ENCODE measurements around the gene FOXM1. TPM values are rescaled to one million over a fixed set of nuclear protein-coding genes. Genes with fewer than 3 reads are reported as not detected.

FOXM1 gene
- total RNA-seq, 1 donor from 2014 or later = 15.2 TPM

DNA sequence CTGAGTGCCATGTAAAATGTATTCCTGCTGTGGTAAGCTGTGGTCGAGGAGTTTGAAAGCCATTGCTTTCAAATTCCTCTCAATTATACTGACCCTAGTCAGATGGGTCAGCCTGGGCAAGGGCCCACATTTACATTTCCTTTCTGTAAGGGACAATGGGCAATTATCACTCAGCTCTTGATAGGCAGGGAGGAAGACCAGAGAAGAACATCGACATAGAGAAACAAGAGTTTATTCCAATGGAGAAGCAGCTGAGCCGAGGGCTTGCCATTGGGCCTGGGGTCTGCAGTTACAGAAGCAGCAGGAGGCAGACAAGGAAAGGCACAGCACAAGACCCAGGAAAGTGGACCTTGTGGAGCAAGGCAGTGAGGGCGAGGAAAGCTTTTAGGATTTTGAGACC is 51.8 kb downstream of the FOXM1 start:
- no peaks in the 10 kb centered on the region for H3K4me1 Mint-ChIP-seq (ENCODE audit: low read depth)
- H3K27ac Mint-ChIP-seq (ENCODE audit: unreplicated experiment) = no peak overlapping the region
- TF ChIP-seq, protein P1, sequence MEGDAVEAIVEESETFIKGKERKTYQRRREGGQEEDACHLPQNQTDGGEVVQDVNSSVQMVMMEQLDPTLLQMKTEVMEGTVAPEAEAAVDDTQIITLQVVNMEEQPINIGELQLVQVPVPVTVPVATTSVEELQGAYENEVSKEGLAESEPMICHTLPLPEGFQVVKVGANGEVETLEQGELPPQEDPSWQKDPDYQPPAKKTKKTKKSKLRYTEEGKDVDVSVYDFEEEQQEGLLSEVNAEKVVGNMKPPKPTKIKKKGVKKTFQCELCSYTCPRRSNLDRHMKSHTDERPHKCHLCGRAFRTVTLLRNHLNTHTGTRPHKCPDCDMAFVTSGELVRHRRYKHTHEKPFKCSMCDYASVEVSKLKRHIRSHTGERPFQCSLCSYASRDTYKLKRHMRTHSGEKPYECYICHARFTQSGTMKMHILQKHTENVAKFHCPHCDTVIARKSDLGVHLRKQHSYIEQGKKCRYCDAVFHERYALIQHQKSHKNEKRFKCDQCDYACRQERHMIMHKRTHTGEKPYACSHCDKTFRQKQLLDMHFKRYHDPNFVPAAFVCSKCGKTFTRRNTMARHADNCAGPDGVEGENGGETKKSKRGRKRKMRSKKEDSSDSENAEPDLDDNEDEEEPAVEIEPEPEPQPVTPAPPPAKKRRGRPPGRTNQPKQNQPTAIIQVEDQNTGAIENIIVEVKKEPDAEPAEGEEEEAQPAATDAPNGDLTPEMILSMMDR (IDR thresholded peaks at IDR 0.05) = no peak
- H3K36me3 Mint-ChIP-seq (ENCODE audit: low read depth) = peaks cover 51% of the 10 kb centered on the region
- no peaks in the 10 kb centered on the region for H3K9me3 Mint-ChIP-seq (ENCODE audit: low read depth)
- no peak overlapping the region for H3K4me3 Mint-ChIP-seq (ENCODE audit: unreplicated experiment)
- DNase-seq (ENCODE audit: low spot score) = no peak
- H3K27me3 Mint-ChIP-seq (ENCODE audit: low read depth) = no peaks in the 10 kb centered on the region

DNA sequence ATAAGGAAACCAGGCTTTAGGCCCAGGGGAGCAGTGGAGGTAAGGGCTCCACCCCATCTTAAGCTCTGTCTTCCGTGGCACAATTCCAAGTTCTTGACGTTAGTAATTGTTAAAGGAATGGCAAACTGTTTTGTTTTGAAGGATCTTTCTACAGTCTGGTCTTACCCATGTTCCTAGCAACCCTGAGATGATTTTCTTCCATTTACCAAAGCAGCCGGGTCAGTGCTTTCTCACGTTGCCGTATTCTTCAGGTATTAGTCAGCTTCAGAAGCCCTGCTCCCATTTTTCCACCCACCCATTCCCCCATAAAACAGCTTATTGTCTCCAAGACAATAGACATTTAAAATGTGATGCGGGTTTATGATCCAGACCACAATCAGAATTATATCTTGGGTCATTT is 52.4 kb downstream of the FOXM1 start:
- H3K27ac Mint-ChIP-seq (ENCODE audit: unreplicated experiment) = no peak overlapping the region
- H3K36me3 Mint-ChIP-seq (ENCODE audit: low read depth) = peaks cover 53% of the 10 kb centered on the region
- no peaks in the 10 kb centered on the region for H3K27me3 Mint-ChIP-seq (ENCODE audit: low read depth)
- no peaks in the 10 kb centered on the region for H3K9me3 Mint-ChIP-seq (ENCODE audit: low read depth)
- TF ChIP-seq, protein P1 (IDR thresholded peaks at IDR 0.05) = no peak
- H3K4me1 Mint-ChIP-seq (ENCODE audit: low read depth) = no peaks in the 10 kb centered on the region
- no peak overlapping the region for H3K4me3 Mint-ChIP-seq (ENCODE audit: unreplicated experiment)
- DNase-seq (ENCODE audit: low spot score) = no peak

DNA sequence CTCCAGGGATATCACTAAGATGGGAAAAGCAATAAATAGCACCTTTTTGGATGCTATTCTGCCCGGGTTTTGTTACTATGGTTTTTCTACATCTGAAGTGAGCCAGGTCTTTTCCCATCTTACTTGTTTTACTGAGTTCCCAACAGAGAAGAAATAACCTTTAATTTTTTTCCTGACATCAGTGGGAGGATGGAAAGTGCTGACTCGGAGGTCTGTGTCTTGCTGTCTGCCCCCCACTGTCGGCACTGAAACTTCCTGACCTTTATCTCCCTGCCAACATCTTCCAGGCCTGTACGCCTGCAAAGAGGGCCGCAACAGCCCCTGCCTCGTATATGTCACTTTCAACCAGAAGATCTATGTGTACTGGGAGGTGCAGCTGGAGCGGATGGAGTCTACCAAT is 53.5 kb downstream of the FOXM1 start:
- Mint-ChIP-seq H3K4me3 (ENCODE audit: unreplicated experiment) (no peak overlapping the region), H3K27me3 (ENCODE audit: low read depth) (no peaks in the 10 kb centered on the region), H3K4me1 (ENCODE audit: low read depth) (no peaks in the 10 kb centered on the region), H3K36me3 (ENCODE audit: low read depth) (peaks cover 52% of the 10 kb centered on the region), H3K27ac (ENCODE audit: unreplicated experiment) (no peak overlapping the region), H3K9me3 (ENCODE audit: low read depth) (no peaks in the 10 kb centered on the region)
- no peak for DNase-seq (ENCODE audit: low spot score)
- TF ChIP-seq, protein P1 (IDR thresholded peaks at IDR 0.05) = no peak

DNA sequence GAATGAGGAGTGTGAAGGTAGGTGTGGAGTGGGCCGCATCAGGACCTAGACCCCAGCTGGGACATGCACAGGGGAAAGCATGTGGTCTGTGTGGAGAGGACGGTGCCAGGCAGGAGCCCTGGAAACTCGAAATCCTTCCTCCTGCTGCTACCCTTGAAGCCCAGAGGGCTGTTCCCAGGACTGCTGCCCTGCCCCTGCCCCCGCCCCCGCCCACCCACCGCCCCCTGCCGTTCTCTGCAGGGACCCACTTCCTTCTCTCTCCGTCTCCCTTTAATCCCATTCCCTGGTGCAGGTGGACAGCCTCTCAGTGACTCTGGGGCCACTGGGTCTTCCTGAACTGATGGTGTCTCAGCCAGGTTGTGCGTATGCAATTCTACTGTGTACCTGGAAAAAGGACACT is 56.5 kb downstream of the FOXM1 start:
- no peak for DNase-seq (ENCODE audit: low spot score)
- Mint-ChIP-seq H3K4me3 (ENCODE audit: unreplicated experiment) (no peak overlapping the region), H3K4me1 (ENCODE audit: low read depth) (no peaks in the 10 kb centered on the region), H3K27ac (ENCODE audit: unreplicated experiment) (no peak overlapping the region), H3K27me3 (ENCODE audit: low read depth) (no peaks in the 10 kb centered on the region), H3K36me3 (ENCODE audit: low read depth) (peaks cover 46% of the 10 kb centered on the region), H3K9me3 (ENCODE audit: low read depth) (no peaks in the 10 kb centered on the region)
- TF ChIP-seq, protein P1 (IDR thresholded peaks at IDR 0.05) = no peak

DNA sequence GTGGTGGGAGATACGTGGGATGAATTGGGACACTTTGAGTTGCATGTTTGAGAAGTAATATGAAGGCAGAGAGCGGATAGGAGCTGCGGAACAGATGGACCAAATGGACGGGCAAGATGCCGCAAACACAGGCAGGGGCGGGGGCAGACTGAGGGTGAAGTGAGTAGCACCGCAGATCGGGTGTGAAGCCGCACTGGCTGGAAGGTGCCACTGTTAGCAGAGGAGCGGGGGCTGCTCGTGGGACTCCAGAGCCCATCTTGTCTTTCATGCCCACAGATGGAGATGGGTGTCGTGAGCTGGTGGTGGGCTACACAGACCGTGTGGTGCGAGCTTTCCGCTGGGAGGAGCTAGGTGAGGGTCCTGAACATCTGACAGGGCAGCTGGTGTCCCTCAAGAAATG is 57.2 kb downstream of the FOXM1 start:
- TF ChIP-seq, protein P1 (IDR thresholded peaks at IDR 0.05) = no peak
- no peak overlapping the region for H3K27ac Mint-ChIP-seq (ENCODE audit: unreplicated experiment)
- no peak overlapping the region for H3K4me3 Mint-ChIP-seq (ENCODE audit: unreplicated experiment)
- no peaks in the 10 kb centered on the region for H3K27me3 Mint-ChIP-seq (ENCODE audit: low read depth)
- H3K4me1 Mint-ChIP-seq (ENCODE audit: low read depth) = no peaks in the 10 kb centered on the region
- peaks cover 42% of the 10 kb centered on the region for H3K36me3 Mint-ChIP-seq (ENCODE audit: low read depth)
- H3K9me3 Mint-ChIP-seq (ENCODE audit: low read depth) = no peaks in the 10 kb centered on the region
- no peak for DNase-seq (ENCODE audit: low spot score)

All from chondrocyte (in vitro differentiated cells).